Effector CD4-positive, alpha-beta T cell (primary cell): ENCODE data around the gene ZNF284.
"Not testable (repeated sequence)": the region's sequence is repeated elsewhere in the genome, so short reads cannot be mapped to it uniquely, and the experiment has no call there.

ENCODE experiments used
- DNase-seq: peaks from one replicate; pipeline ENCODE4 v3.0.0-alpha.2; 2020

Gene ZNF284

DNA sequence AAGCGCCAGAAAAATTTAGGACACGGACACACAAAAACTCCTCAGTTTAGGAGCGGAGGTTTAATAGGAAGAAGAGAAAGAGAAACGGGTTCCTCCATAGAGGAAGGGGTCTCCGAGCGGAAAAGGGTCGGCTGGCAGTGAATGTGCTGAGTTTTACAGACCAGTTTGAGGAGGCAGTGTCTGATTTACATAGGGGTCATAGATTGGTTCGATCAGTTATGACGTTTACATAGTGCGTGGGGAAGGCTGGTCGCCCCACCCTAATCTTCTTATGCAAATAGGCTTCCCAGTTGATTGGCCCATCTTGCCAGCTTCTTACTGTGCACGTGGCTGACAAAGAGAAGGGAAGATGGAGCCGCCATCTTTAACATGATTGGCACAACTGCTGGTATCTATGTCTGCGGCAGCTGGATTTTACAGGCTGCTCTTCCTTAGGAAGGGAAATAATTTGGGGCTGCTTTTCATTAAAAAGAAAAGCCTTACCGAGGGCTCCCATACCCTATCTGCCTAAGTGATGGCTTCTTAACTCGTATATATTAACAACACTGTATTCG lies 40.0 kb downstream of the ZNF284 start:
- no peak for DNase-seq

DNA sequence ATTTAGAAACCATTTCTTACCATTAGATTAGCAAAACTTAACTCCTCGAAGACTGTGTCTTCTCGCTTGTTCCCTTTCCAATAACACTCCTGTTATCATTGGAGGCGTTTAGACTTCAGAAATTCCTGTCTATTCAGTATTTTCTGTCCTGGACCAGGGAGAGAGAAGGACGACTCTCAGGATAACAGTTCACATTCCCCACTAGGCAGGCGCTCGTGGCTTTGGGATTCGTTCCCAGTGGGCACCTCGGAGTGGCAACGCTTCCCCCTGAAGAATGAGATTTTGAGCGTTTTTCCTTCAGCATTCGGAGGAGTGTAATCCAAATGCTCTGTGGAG lies 40.8 kb downstream of the ZNF284 start:
- DNase-seq: no peak

DNA sequence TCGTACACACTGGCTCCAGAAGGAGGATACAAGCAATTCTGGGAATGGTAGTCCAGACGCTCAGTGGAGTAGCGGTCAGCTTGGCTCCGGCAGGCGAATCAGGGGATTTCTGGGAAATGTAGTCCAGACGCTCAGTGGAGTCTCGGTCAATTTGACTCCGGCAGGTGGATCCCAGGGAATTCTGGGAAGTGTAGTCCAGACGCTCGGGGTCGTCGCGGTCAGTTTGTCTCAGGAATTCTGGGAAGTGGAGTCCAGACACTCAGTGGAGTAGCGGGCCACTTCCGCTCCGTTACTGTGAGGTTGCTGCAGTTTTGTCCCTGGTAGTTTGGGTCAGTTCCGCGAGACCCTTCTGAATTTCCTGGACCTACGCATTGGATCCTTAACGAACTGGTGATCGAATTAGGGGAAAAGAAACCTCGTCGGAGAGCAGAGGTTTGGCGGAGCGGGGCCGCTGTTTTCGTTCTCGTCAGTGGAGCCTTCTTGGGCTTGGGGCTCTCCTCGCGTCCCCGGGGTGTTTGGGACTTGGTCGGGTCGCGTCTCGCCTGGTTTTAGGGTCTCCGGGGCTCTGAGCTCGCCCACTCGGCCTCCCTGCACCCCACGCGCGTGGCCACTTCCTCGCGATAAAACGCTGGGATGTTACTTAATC lies 41.3 kb downstream of the ZNF284 start, which contains the start of gene ZNF225:
ZNF225 (plus strand) TSS at position 262 of the 646 bp plus-strand sequence. CDS start 2,429 bp downstream, outside the sequence.
- DNase-seq: peak; percentile 71

DNA sequence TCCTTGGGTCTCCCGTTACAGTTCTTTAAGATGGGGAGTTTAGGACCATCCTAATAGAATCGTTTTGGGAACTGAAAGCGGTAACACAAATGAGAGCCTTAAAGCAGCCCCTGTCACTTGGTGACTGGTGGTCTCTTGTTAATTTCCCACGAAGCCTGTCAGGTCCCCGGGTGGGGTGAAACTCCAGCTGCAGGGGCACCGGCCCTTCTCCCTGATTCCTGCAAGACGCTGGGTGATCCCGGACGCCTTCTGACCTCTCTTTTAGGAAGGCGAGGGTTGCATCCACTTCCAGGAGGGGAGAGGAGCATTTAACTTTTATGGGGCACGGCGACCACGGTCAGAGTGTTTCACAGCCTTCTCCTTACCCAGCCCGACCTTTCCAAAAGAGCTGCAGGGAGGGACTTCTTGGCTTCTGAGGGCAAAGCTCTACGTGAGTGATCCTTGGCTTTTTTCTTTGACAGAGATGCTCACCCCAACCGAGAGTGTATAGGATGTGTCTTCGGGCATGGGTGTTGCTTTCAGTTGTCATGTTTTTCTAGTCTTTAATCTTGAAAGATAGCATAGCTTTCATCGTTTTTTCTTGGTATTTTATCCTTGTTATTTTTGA lies 41.9 kb downstream of the ZNF284 start:
- no peak for DNase-seq

DNA sequence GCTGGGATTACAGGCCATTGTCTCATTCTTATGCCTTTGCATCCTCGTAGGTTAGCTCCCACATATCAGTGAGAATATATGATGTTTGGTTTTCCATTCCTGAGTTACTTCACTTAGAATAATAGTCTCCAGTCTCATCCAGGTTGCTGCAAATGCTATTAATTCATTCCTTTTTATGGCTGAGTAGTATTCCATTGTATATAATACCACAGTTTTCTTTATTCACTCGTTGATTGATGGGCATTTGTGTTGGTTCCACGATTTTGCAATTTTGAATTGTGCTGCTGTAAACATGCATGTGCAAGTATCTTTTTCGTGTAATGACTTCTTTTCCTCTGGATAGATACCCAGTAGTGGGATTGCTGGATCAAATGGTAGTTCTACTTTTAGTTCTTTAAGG lies 49.2 kb downstream of the ZNF284 start:
- DNase-seq: not testable (repeated sequence)

DNA sequence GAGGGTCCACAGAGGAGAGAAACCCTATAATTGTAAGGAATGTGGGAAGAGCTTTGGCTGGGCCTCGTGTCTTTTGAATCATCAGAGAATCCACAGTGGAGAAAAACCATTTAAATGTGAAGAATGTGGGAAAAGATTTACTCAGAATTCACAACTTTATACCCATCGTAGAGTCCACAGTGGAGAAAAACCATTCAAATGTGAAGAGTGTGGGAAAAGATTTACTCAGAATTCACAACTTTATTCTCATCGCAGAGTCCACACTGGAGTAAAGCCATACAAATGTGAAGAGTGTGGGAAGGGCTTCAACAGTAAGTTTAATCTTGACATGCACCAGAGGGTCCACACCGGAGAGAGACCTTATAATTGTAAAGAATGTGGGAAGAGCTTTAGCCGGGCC lies 60.0 kb downstream of the ZNF284 start:
- no peak for DNase-seq
